ENCODE data around the gene BAG5.
A peak's percentile ranks its signal among the peaks of the same experiment; 100 is the strongest.
"Not testable (repeated sequence)": the region's sequence is repeated elsewhere in the genome, so short reads cannot be mapped to it uniquely, and the experiment has no call there.

The BAG5 gene, protein sequence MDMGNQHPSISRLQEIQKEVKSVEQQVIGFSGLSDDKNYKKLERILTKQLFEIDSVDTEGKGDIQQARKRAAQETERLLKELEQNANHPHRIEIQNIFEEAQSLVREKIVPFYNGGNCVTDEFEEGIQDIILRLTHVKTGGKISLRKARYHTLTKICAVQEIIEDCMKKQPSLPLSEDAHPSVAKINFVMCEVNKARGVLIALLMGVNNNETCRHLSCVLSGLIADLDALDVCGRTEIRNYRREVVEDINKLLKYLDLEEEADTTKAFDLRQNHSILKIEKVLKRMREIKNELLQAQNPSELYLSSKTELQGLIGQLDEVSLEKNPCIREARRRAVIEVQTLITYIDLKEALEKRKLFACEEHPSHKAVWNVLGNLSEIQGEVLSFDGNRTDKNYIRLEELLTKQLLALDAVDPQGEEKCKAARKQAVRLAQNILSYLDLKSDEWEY

DNA sequence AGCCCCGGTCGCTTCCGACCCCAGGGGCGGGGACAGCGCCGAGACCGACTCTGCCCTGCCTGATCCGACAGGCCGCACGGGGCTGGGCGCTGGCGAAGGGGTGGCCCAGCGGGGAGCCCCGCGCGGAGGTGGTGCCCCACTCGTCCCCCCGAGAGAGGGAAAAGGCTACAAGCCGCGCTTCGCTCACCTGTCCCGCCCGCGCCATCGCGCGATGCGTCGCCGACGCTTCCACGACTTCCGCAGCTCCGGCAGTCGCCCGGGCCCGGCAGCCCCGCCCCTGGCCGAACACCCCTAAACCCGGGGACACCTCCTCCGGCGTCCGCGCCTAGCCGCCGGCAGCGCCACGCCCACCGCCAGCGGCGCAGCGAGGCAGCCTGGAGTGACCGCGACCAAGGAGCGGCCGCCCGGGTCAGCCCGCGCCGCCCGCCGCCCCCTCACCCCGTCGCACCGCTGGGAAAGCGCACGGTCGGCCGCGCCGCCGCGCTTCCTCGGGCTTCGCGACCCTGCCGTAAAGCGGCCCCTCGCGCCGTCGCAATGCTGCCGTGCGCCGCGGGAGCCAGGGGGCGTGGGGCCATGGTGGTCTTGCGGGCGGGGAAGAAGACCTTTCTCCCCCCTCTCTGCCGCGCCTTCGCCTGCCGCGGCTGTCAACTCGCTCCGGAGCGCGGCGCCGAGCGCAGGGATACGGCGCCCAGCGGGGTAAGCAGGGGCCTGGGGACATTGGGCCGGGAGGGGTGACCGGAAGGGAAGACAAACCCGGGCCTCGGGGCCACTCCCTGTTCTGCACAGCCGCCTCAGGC lies at the start of gene BAG5, which contains the start of gene COA8:
TSS of gene BAG5 (minus strand) at position 229 of the 797 bp plus-strand sequence. CDS start 1,493 bp downstream, outside the sequence.
TSS of gene COA8 (plus strand) at position 532 of the 797 bp plus-strand sequence. CDS start at position 574, 42 bp downstream.
- DNase-seq = peak in 50 of 51 donors; percentile 40 to 96 (median 83)

DNA sequence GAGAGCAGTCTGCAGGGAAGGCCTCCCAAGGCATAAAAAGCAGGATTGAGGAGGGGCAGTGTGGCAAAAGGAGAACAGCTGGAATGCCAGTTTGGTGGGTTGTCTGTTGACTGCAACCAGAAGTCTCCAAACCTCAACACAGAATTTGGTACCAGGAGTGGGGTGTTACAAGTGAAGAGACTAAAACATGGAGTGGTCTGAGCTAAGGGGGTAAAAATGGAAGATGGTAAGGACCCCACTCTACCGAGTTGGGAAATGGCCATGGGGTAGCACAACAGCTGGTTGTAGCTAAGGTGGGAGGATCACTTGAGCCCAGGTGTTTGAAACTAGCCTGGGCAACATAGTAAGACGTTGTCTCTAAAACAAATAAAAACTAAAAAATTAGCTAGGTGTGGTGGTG lies 48.8 kb upstream of the BAG5 start:
- no peak for DNase-seq

DNA sequence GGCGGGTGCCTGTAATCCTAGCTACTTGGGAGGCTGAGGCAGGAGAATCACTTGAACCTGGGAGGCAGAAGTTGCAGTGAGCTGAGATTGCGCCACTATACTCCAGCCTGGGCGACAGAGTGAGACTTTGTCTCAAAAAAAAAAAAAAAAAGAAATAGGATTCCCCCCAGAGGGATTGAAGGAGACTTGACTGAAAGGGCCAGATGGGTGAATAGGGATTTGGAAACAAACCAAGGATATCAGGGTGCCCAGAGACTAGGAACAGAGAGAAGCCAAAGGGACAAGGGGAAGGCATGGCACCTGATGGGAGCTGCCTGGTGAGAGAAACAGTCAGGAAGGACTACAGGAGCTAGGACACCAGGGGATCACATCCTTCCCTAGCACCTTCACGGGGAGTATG lies 46.6 kb upstream of the BAG5 start:
- not testable (repeated sequence) for DNase-seq

DNA sequence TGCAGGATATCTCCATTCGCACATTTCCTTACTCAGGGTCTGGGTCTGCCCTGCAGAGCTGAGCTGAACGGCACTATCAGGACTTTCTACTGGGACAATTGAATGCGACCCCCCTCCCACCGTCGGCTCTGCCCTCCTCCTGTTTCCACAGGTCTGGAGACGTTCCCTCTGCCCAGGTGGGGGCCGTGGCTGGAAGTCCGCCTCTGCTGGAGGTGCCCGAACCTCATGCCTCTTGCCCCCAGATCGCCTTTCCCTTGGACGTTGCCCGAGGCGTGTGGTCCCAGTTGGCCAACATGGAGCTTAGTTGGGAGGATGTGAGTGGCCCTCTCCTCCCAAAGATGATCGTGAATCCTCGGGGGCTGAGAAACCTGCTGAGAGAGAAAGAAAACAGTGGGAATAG lies 45.4 kb upstream of the BAG5 start:
- DNase-seq = no peak

DNA sequence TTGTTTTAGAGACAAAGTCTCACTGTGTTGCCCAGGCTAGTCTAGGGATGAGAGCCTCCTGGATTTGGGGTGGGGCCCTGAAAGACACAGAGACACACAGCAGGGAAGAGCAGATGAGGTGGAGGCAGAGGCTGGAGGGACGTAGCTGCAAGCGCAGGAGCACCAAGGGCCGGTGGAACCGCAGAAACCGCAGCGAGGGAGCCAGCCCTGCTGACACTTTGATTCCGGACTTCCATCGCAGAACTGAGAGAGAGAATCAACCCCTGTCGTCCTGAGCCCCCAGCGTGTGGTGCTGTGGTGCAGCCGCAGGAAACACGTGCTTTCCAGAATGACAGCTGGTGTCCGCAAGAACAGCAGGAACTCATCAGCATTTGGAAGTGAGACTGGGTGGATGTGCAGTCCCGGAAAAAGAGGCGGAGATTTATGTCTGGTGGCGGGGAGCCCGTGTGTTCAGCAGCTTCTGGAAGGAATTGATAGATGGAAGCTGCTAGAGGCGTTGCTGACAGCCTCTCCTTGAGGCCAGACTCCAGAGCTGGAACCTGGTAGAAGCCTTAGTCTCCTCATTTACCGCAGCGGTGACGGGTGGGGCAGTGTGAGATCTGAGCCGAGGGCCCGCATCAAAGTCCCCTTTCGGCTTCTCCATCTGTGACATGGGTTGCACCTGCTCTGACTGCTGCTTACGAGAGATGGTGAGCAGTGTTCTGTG lies 44.7 kb upstream of the BAG5 start:
- DNase-seq = peak in 46 of 51 donors; percentile 11 to 77 (median 56)

GRCh38 chr14:103604620-103605019 lies 42.2 kb upstream of the BAG5 start:
- no peak for DNase-seq

DNA sequence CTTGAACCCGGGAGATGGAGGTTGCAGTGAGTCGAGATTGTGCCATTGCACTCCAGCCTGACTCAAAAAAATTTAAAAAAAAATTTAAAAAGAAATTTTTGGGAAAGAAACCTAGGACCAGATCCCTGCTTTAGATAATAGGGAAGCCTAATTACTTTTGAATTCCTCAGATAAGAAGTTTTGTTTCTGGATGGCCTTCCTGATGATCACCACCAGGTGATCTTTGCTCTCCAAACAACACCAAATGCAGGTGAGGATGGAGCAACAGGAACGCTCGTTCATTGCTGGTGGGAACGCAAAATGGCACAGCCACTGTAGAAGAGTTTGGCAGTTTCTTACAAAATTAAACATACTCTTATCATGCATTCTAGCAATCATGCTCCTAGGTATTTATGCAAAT lies 38.0 kb upstream of the BAG5 start:
- DNase-seq = no peak

GRCh38 chr14:103597623-103598377 lies 35.3 kb upstream of the BAG5 start:
- peak in 4 of 51 donors; percentile 8 to 69 (median 22) for DNase-seq

GRCh38 chr14:103594265-103594664 lies 31.8 kb upstream of the BAG5 start:
- peak in 47 of 51 donors; percentile 7 to 90 (median 57) for DNase-seq

DNA sequence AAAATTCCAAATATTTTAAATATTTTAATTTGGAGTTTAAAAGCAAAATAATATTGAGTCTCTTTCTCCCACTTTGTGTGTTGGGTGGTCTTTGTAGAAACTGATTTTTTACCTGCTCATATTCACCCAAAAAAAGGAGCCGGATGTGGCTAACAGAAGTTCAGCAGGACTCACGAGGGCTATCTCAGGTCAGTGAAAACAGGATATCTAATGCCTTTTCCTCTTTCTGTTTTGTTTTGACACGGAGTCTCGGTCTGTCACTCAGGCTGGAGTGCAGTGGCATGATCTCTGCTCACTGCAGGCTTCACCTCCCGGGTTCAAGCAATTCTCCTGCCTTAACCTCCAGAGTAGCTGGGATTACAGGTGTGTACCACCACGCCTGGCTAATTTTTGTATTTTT lies 31.1 kb upstream of the BAG5 start:
- peak in 1 of 51 donors; percentile 23 for DNase-seq

DNA sequence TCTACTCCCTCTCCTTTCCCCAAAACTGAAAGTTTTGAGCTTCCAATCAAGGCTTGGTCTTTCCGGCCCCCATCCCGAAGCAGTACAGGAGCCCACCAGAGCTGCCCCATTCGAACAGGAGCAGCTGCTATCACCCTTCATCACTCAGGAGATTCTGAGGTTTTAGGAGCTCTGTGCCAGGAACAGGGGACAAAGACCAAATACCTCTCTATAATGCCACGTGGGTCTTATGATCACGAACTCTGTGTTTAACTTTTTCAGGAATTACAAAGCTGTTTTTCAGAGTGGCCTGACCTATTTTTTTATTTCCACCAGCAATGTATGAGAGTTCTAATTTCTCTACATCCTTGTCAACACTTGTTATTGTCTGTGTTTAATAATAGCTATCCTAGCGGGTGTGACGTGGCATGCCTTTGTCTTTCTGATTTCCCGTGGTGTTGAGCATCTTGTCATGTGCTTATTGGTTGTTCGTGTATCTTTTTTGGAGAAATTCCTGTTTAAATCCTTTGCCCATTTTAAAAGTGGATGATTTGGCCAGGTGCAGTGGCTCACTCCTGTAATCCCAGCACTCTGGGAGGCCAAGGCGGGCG lies 22.0 kb upstream of the BAG5 start:
- DNase-seq = no peak

DNA sequence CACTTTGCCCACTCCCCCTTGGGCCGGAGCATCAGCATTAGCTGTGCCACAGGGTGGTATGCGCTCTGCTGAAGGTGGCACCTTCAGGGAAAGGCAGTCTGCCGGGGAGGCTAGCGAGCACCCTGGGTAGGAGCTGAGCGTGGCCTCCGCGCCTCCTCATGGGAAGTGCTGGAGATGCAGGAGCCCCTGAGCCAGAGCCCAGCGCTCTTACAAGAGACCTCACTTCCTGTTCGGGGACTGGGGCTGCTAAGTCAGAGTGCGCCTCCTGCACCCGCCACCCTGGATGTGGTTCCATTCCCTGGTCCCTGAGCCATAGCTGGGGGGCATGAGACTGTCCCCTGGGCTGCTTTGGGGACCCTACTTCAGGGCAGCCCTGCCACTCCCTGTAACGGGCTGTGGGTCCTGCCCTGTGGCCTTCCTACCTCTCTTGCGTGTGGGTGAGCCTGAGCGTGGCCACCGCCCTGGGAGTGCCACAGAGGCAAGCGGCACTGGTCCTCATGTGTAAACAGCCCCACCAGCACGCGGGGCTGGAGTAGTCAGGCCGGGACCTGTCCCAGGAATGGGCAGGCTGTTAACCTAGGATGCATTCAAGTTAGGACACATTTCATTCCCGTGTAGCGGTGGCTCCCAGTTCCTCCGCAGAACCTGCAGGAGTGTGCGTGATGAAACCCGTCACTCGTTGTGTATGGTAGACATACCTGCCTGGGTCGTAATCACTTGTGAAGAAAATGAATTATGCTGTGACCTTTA lies 19.7 kb upstream of the BAG5 start:
- no peak for DNase-seq

DNA sequence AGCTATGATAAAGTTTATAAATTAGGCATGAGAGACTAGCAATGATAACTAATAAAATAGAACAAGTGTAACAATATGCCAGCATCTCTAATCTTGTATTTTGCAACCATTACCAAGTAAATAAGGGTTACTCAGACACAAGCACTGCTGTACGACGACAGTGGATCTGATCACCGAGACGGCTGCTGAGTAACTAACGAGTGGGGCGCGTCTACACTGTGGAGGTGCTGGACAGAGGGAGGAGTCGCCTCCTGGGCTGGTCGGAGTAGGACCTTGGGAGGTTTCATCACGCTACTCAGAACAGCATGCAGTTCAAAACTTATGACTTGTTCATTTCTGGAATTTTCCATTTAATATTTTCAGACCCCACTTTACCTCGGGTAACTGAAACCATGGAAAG lies 18.7 kb upstream of the BAG5 start:
- DNase-seq = no peak

- DNase-seq = peak in 1 of 51 donors; percentile 30
These were observed 16.1 kb upstream of the BAG5 start for GRCh38 chr14:103578401-103579075.

- peak in 41 of 51 donors; percentile 4 to 88 (median 65) for DNase-seq
These were observed 14.0 kb upstream of the BAG5 start for GRCh38 chr14:103576371-103577024.

DNA sequence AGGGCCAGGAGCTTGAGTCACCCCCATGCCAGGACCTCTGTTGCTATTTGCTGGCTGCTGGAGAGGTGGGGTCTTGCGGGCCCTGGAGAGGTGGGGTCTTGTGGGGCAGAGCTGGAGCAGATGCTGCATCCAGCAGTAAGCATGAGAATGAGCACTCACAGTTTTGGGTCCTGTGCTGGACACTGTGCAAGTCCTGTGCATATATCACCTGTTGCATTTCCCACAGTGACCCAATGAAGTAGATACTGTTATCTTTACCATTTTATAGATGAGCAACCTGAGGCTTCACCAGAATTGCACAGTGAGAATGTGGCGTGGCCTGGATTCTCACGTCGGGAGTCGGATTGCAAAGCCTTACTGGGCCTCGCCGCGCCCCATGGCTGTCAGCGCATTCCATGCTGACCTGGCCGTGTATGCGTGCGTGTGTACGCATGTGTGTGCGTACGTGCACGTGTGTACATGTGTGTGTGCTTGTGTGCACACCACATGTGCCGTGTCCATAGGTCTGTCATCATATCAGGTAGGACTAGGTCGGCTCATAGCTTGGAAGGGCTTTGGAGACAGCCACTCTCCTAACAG lies 12.3 kb upstream of the BAG5 start:
- no peak for DNase-seq

GRCh38 chr14:103574104-103574503 lies 11.6 kb upstream of the BAG5 start:
- no peak for DNase-seq

- no peak for DNase-seq
These were observed 7.0 kb upstream of the BAG5 start for GRCh38 chr14:103569408-103569807.
